Neural cell (in vitro differentiated cells): Measurements from ENCODE around the gene GTF2B. TPM values are rescaled to one million over a fixed set of nuclear protein-coding genes. Genes with fewer than 3 reads are reported as not detected.

ENCODE experiments used
- H2AFZ ChIP-seq: fragments of 200-600, 300-800 bp; sonication (generic), shearing (Covaris generic); 2 replicates; pipeline ENCODE4 v1.6.0; 2014; ENCODE audit warnings: low read depth, mild to moderate bottlenecking, antibody characterized with exemption, low read length, moderate library complexity
- H3F3A ChIP-seq: fragments of 200-600 bp; shearing (Covaris generic); 2 replicates; pipeline ENCODE4 v1.6.1; 2016; ENCODE audit warnings: mild to moderate bottlenecking, moderate library complexity, mixed read lengths, antibody characterized with exemption, low read length; ENCODE audit not compliant: insufficient read depth, poor library complexity, severe bottlenecking
- H3K27ac ChIP-seq: fragments of 200-600, 300-800 bp; sonication (generic), shearing (Covaris generic); 2 replicates; pipeline ENCODE4 v1.5.1; 2014; ENCODE audit warnings: mild to moderate bottlenecking, low read length, moderate library complexity
- H3K27me3 ChIP-seq: fragments of 300-800, 200-600 bp; sonication (generic), shearing (Covaris generic); 2 replicates; pipeline ENCODE4 v1.6.0; 2014; ENCODE audit warnings: mild to moderate bottlenecking, low read depth, low read length, moderate library complexity; ENCODE audit not compliant: insufficient read depth
- H3K36me3 ChIP-seq: fragments of 300-800, 200-600 bp; sonication (generic), shearing (Covaris generic); 2 replicates; pipeline ENCODE4 v1.5.1; 2014; ENCODE audit warnings: mild to moderate bottlenecking, antibody characterized with exemption, low read length, moderate library complexity; ENCODE audit not compliant: insufficient read depth
- H3K4me2 ChIP-seq: fragments of 300-800, 200-600 bp; sonication (generic), shearing (Covaris generic); 2 replicates; pipeline ENCODE4 v1.6.0; 2014; ENCODE audit warnings: mild to moderate bottlenecking, low read length
- H3K4me3 ChIP-seq: fragments of 300-800, 200-600 bp; sonication (generic), shearing (Covaris generic); 2 replicates; pipeline ENCODE4 v1.5.1; 2014; ENCODE audit warnings: mild to moderate bottlenecking, low read length, moderate library complexity
- H3K79me2 ChIP-seq: fragments of 200-600 bp; shearing (Covaris generic); replicated peaks from 2 replicates; pipeline ENCODE4 v1.6.0; 2014; ENCODE audit warnings: mild to moderate bottlenecking, low read length, moderate library complexity; ENCODE audit not compliant: insufficient read depth
- H3K9ac ChIP-seq: fragments of 300-800, 200-600 bp; sonication (generic), shearing (Covaris generic); 2 replicates; pipeline ENCODE4 v1.6.1; 2016; ENCODE audit warnings: mild to moderate bottlenecking, low read length, mixed read lengths
- H3K9me2 ChIP-seq: fragments of 200-600 bp; shearing (Covaris generic); 2 replicates; pipeline ENCODE4 v1.6.1; 2016; ENCODE audit warnings: mild to moderate bottlenecking, low read length, mixed read lengths; ENCODE audit not compliant: insufficient read depth
- H3K9me3 ChIP-seq: fragments of 200-600, 300-800 bp; sonication (generic), shearing (Covaris generic); 2 replicates; pipeline ENCODE4 v1.6.1; 2016; ENCODE audit warnings: mild to moderate bottlenecking, mixed run types, low read length, moderate library complexity, mixed read lengths
- H4K20me1 ChIP-seq: fragments of 200-600 bp; shearing (Covaris generic); 2 replicates; pipeline ENCODE4 v1.6.1; 2016; ENCODE audit warnings: mild to moderate bottlenecking, mixed run types; ENCODE audit not compliant: insufficient read depth
- EP300 ChIP-seq: fragments of 450-650 bp; conservative IDR thresholded peaks from 2 replicates; pipeline ENCODE4 v1.6.1; 2014; ENCODE audit warnings: antibody characterized with exemption, mild to moderate bottlenecking, moderate library complexity; ENCODE audit not compliant: poor library complexity, severe bottlenecking
- EZH2 ChIP-seq: fragments of 200-600, 300-800 bp; shearing (Covaris generic), sonication (generic); IDR thresholded peaks from 2 replicates; pipeline ENCODE4 v1.6.1; 2014; ENCODE audit warnings: antibody characterized with exemption, low read length, borderline replicate concordance, mild to moderate bottlenecking; ENCODE audit not compliant: insufficient read depth, poor library complexity, severe bottlenecking
- MXI1 ChIP-seq: fragments of 450-650 bp; conservative IDR thresholded peaks from 2 replicates; pipeline ENCODE4 v1.6.1; 2014; ENCODE audit warnings: antibody characterized with exemption, mild to moderate bottlenecking; ENCODE audit not compliant: poor library complexity, severe bottlenecking
- POLR2AphosphoS5 ChIP-seq: IDR thresholded peaks from 2 replicates; pipeline ENCODE4 v1.6.1; 2012
- RAD21 ChIP-seq: fragments of 450-650 bp; conservative IDR thresholded peaks from 2 replicates; pipeline ENCODE4 v1.6.1; 2014; ENCODE audit warnings: antibody characterized with exemption, mild to moderate bottlenecking, moderate library complexity
- SMC3 ChIP-seq: fragments of 450-650 bp; conservative IDR thresholded peaks from 2 replicates; pipeline ENCODE4 v1.6.1; 2014; ENCODE audit warnings: antibody characterized with exemption, mild to moderate bottlenecking, moderate library complexity; ENCODE audit not compliant: poor library complexity
- TAF1 ChIP-seq: IDR thresholded peaks from 2 replicates; pipeline ENCODE4 v1.6.1; 2012; ENCODE audit warnings: low read depth
- polyA plus RNA-seq: library from polyadenylated mRNA; depleted of rRNA; stranded (reverse); fragments of >200 nt; gene quantifications from 2 replicates; pipeline ENCODE4 v1.2.3, GENCODE V29; 2014
- TF ChIP-seq, protein P1 (sequence below): fragments of 450-650 bp; IDR thresholded peaks from 2 replicates; pipeline ENCODE4 v1.5.1; 2014; ENCODE audit warnings: antibody characterized with exemption, mild to moderate bottlenecking, moderate library complexity; ENCODE audit not compliant: poor library complexity, severe bottlenecking
- TF ChIP-seq, protein P2 (sequence below): IDR thresholded peaks from 2 replicates; pipeline ENCODE4 v1.6.1; 2012; ENCODE audit warnings: borderline replicate concordance

Gene GTF2B
- polyA plus RNA-seq, 1 donor from 2014 or later = 129 TPM

DNA sequence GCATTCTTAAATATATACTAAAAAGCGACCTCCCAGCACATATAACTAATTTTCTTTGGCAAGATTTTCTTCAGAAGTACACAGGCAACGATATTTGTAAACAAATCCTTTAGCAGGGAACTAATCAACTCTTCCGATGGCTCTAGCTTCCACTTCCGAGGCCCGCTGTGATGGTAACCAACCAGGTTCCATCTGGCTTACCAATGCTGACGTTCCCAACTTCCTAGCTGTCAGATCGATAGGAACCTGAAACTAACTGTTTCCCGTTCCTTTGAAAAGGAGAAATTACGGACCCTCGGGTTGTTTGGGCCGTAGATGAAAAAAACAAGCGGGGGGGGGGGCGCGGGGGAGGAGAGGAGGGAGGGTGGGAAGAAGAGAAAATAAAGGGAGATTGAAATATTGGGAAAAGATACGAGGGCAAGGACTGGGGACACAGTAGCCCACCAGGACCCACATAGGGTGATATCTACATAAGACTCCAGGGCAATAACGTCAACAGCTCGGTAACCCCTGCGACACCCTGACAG lies 513 bp downstream of the GTF2B start:
- Histone ChIP-seq H4K20me1 (no peaks in the 10 kb centered on the region), H3K27ac (peak overlapping the region; percentile 93), H3K79me2 (peaks cover 40% of the 10 kb centered on the region), H3F3A (no peaks in the 10 kb centered on the region), H3K27me3 (no peaks in the 10 kb centered on the region), H3K4me3 (peak overlapping the region; percentile 79), H3K9me2 (no peaks in the 10 kb centered on the region), H3K9ac (peak overlapping the region; percentile 93), H3K9me3 (no peaks in the 10 kb centered on the region), H3K4me2 (peak overlapping the region; percentile 97), H2AFZ (peak overlapping the region; percentile 54), H3K36me3 (no peaks in the 10 kb centered on the region)
- no peak for TF ChIP-seq MXI1
- TF ChIP-seq, protein P1, sequence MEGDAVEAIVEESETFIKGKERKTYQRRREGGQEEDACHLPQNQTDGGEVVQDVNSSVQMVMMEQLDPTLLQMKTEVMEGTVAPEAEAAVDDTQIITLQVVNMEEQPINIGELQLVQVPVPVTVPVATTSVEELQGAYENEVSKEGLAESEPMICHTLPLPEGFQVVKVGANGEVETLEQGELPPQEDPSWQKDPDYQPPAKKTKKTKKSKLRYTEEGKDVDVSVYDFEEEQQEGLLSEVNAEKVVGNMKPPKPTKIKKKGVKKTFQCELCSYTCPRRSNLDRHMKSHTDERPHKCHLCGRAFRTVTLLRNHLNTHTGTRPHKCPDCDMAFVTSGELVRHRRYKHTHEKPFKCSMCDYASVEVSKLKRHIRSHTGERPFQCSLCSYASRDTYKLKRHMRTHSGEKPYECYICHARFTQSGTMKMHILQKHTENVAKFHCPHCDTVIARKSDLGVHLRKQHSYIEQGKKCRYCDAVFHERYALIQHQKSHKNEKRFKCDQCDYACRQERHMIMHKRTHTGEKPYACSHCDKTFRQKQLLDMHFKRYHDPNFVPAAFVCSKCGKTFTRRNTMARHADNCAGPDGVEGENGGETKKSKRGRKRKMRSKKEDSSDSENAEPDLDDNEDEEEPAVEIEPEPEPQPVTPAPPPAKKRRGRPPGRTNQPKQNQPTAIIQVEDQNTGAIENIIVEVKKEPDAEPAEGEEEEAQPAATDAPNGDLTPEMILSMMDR = no peak
- TF ChIP-seq TAF1 = no peak
- no peak for TF ChIP-seq POLR2AphosphoS5
- no peak for TF ChIP-seq EP300
- no peak for TF ChIP-seq EZH2
- no peak for TF ChIP-seq RAD21
- TF ChIP-seq, protein P2, sequence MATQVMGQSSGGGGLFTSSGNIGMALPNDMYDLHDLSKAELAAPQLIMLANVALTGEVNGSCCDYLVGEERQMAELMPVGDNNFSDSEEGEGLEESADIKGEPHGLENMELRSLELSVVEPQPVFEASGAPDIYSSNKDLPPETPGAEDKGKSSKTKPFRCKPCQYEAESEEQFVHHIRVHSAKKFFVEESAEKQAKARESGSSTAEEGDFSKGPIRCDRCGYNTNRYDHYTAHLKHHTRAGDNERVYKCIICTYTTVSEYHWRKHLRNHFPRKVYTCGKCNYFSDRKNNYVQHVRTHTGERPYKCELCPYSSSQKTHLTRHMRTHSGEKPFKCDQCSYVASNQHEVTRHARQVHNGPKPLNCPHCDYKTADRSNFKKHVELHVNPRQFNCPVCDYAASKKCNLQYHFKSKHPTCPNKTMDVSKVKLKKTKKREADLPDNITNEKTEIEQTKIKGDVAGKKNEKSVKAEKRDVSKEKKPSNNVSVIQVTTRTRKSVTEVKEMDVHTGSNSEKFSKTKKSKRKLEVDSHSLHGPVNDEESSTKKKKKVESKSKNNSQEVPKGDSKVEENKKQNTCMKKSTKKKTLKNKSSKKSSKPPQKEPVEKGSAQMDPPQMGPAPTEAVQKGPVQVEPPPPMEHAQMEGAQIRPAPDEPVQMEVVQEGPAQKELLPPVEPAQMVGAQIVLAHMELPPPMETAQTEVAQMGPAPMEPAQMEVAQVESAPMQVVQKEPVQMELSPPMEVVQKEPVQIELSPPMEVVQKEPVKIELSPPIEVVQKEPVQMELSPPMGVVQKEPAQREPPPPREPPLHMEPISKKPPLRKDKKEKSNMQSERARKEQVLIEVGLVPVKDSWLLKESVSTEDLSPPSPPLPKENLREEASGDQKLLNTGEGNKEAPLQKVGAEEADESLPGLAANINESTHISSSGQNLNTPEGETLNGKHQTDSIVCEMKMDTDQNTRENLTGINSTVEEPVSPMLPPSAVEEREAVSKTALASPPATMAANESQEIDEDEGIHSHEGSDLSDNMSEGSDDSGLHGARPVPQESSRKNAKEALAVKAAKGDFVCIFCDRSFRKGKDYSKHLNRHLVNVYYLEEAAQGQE = no peak
- no peak for TF ChIP-seq SMC3

DNA sequence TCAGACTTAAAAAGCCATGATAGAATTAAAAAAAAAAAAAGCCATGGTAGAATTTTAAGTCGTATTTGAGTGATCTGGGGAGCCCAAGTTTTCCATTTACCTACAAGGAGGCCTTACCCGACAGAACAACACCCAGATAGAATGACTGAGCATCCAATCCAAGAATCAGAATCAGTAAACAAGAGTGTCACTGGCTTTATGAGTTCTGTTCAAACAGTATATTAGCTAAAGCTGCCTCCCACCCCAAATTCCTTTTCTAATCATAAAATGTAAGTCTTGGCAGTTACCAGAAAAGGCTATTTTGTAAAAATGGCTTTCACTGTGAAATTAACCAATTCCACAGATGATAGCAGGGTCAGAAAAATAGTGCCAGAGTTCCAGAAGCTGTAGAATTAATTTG lies 1.2 kb downstream of the GTF2B start:
- Histone ChIP-seq H3K79me2 (peaks cover 40% of the 10 kb centered on the region), H3K36me3 (no peaks in the 10 kb centered on the region), H3K9me2 (no peaks in the 10 kb centered on the region), H3F3A (no peaks in the 10 kb centered on the region), H3K4me3 (peak overlapping the region; percentile 79), H3K9me3 (no peaks in the 10 kb centered on the region), H3K4me2 (peak overlapping the region; percentile 97), H3K27ac (peak overlapping the region; percentile 93), H3K9ac (peak overlapping the region; percentile 93), H3K27me3 (no peaks in the 10 kb centered on the region), H2AFZ (no peak overlapping the region), H4K20me1 (no peaks in the 10 kb centered on the region)
- TF ChIP-seq, protein P1 = no peak
- no peak for TF ChIP-seq MXI1
- TF ChIP-seq EZH2 = no peak
- TF ChIP-seq RAD21 = no peak
- no peak for TF ChIP-seq TAF1
- no peak for TF ChIP-seq EP300
- TF ChIP-seq POLR2AphosphoS5 = no peak
- TF ChIP-seq, protein P2 = no peak
- TF ChIP-seq SMC3 = no peak
